ENCODE results near the gene PAPSS1. TPM values are rescaled to one million over a fixed set of nuclear protein-coding genes. Genes with fewer than 3 reads are reported as not detected.

PAPSS1 gene
- total RNA-seq, 3 donors from 2014 or later = 19.8 to 23.3 (median 21.6) TPM

Other genes starting within 250 kb of the PAPSS1 start
- gene SGMS2, start 104.7 kb upstream of the PAPSS1 start, total RNA-seq = under 1 TPM; 0.08 to 0.54 (median 0.43) TPM
- gene CYP2U1, start 211.3 kb upstream of the PAPSS1 start, total RNA-seq = 1 to 10 TPM; 1.3 to 2.2 (median 2.0) TPM

All from activated T-cell treated with anti-CD3 and anti-CD28 coated beads, Interleukin-2, amount 50 U/mL, for 4 hours (primary cell).